DND-41 (cell line): ENCODE results near the gene PLG.

Source experiments
- EZH2 ChIP-seq: IDR thresholded peaks from 3 replicates; pipeline ENCODE4 v1.6.1; 2012; ENCODE audit warnings: borderline replicate concordance, low read depth, mild to moderate bottlenecking, moderate library complexity, low read length, inconsistent platforms; ENCODE audit not compliant: severe bottlenecking
- TF ChIP-seq, protein P1 (sequence below): IDR thresholded peaks from 2 replicates; pipeline ENCODE4 v1.5.1; 2012; ENCODE audit warnings: borderline replicate concordance, low read length, moderate library complexity, mild to moderate bottlenecking; ENCODE audit not compliant: poor library complexity, severe bottlenecking; ENCODE audit errors: extremely low read depth

DNA sequence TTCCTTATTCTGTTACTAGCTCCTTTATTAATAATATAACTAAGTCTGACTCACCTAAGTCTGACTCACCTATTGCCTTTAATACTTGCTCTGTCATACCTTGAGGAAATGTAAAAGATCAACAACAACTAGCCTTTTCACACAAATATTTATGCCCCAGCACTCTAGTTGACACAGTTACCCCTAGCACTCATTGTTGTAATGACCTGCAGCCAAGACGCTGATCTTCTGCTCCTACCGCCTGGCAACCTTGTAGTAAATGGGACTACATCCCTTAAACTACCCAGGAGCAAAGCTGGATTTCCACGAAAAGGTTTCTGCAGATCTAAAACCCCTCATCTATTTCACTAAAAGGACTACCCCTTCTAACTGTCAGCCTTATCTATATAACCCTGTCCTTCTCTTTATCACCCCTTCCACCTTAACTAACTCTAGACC lies 90.0 kb downstream of the PLG start:
- TF ChIP-seq, protein P1, sequence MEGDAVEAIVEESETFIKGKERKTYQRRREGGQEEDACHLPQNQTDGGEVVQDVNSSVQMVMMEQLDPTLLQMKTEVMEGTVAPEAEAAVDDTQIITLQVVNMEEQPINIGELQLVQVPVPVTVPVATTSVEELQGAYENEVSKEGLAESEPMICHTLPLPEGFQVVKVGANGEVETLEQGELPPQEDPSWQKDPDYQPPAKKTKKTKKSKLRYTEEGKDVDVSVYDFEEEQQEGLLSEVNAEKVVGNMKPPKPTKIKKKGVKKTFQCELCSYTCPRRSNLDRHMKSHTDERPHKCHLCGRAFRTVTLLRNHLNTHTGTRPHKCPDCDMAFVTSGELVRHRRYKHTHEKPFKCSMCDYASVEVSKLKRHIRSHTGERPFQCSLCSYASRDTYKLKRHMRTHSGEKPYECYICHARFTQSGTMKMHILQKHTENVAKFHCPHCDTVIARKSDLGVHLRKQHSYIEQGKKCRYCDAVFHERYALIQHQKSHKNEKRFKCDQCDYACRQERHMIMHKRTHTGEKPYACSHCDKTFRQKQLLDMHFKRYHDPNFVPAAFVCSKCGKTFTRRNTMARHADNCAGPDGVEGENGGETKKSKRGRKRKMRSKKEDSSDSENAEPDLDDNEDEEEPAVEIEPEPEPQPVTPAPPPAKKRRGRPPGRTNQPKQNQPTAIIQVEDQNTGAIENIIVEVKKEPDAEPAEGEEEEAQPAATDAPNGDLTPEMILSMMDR: no peak
- TF ChIP-seq EZH2: no peak
